HUES6 (cell line): ENCODE measurements around the gene SIGMAR1.

Experiments used
- H3K27ac ChIP-seq: 2 replicates; pipeline ENCODE4 v1.7.0; 2013; ENCODE audit warnings: low read depth, mild to moderate bottlenecking, low read length, inconsistent platforms
- H3K27me3 ChIP-seq: 2 replicates; pipeline ENCODE4 v1.6.1; 2013; ENCODE audit warnings: low read length; ENCODE audit not compliant: control insufficient read depth, insufficient read depth
- H3K36me3 ChIP-seq: 2 replicates; pipeline ENCODE4 v1.6.1; 2013; ENCODE audit warnings: low read length; ENCODE audit not compliant: control insufficient read depth, insufficient read depth
- H3K4me1 ChIP-seq: 2 replicates; pipeline ENCODE4 v1.6.1; 2013; ENCODE audit warnings: low read length; ENCODE audit not compliant: control insufficient read depth, insufficient read depth
- H3K4me3 ChIP-seq: 2 replicates; pipeline ENCODE4 v1.5.1; 2013; ENCODE audit warnings: low read depth, low read length
- H3K9ac ChIP-seq: one replicate; pipeline ENCODE4 v1.6.1; 2013; ENCODE audit warnings: mild to moderate bottlenecking, low read length
- H3K9me3 ChIP-seq: 2 replicates; pipeline ENCODE4 v1.6.1; 2013; ENCODE audit warnings: low read depth, low read length; ENCODE audit not compliant: control insufficient read depth, insufficient read depth

The SIGMAR1 gene

DNA sequence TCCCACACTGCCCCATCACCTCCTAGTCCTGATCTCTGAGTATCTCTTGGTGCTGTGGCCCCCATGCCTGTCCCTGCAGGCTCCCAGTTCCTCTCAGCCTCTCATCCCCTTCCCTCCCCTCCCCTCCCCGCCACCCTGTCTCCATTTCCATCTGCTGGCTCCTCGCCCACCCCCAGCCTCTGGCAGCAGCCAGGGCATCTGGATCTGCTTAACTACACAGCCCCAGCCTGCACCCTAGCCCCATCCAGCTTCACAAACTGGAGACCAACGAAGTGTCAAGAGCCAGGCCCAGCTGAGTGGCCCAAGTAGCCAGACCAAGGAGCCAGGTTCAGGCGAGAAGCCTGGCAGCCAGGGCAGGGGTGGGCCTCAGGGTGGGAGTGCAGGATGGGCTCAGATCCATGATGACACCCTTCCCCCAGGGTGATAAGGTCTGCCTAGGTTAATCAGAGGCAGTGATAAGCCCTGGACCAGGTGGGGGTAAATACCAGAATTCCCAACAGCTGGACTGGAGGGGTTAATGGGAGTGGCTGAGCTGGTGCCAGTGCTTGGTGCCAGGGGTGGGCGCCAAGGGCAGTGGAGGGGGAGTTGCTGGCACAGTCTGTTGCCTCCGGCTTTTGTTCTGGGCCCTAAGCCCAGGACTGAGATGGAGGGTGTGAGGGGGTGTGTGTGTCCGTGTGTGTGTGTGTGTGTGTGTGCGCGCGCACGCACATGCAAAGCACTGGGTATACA is 16.9 kb upstream of the SIGMAR1 start:
- H3K9ac ChIP-seq, result no peak overlapping the region
- peaks cover 30% of the 10 kb centered on the region for H3K4me1 ChIP-seq
- no peak overlapping the region for H3K4me3 ChIP-seq
- no peaks in the 10 kb centered on the region for H3K9me3 ChIP-seq
- no peak overlapping the region for H3K27ac ChIP-seq
- peaks cover 5% of the 10 kb centered on the region for H3K36me3 ChIP-seq
- H3K27me3 ChIP-seq, result no peaks in the 10 kb centered on the region

DNA sequence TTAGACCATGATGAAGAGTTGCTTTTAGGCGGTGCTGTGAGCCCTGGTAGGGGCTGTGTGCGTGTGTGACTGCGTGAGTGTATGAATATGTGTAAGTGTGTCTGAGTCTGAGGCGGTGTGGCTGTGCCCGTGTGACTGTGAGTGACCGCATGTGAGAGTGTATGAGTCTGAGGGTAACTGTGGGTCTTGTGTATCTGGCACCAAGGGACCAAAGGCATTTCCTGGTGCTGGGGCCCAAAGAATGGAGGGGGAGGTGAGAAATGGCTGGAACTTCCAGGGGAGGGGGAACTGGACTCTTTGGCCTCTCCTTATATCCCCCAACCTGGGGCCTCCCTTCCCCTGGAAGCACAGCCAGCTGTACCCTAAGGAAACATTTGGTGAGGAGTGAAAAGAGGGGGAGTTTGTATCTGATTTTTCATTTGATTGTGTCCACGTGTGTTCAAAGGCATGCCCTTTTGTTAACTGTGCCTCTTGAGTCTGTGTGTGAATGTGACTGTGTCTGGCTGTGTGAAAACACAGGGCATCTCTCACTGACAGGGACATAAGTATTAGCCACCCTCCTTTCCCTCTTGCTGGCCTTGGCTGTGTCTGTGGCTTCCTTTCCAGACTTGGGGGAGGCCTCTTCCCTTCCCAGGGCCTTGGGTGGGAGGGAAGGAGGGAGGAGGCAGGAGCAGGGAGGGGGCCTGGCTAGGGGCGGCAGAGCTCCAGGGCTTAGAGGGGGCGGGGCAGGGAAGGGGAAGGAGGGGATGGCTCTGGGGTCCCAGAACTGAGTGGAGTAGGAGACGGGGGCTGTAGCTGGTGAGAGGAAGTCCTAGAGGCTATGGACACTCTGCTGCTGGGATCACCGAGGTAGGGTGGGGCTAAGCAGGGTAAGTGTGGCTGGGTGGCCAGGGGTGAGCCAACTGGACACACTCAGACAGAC is 15.8 kb upstream of the SIGMAR1 start:
- Histone ChIP-seq H3K27ac (no peak overlapping the region), H3K4me1 (peaks cover 30% of the 10 kb centered on the region), H3K27me3 (no peaks in the 10 kb centered on the region), H3K9me3 (no peaks in the 10 kb centered on the region), H3K36me3 (peaks cover 16% of the 10 kb centered on the region), H3K9ac (peak overlapping the region; percentile 23), H3K4me3 (0 out of 2 replicates have a peak overlapping the region, but pooled peaks have one; percentile 27)

DNA sequence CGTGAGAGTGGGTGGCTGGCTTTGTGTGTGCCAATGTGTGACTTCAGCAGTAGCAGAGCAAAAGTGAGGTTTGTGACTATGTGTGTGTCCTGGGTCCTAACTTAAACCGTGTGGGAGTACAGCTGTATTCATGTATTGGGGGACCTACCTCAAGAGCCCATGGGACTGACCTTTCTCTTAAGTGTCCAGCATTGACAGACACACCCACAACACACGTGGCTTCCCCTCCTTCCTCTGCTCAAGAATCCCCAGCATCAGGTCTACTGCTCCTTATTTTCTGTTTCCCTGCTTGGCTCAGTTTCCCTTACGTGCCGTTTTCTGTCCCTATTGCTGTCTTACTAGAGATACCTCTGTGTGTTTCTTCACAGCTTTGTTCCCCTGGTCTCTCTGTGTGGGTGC is 15.0 kb upstream of the SIGMAR1 start:
- no peak overlapping the region for H3K27ac ChIP-seq
- peaks cover 20% of the 10 kb centered on the region for H3K36me3 ChIP-seq
- no peaks in the 10 kb centered on the region for H3K9me3 ChIP-seq
- H3K4me1 ChIP-seq, result peaks cover 35% of the 10 kb centered on the region
- no peak overlapping the region for H3K9ac ChIP-seq
- H3K4me3 ChIP-seq, result peak overlapping the region; percentile 47
- no peaks in the 10 kb centered on the region for H3K27me3 ChIP-seq

DNA sequence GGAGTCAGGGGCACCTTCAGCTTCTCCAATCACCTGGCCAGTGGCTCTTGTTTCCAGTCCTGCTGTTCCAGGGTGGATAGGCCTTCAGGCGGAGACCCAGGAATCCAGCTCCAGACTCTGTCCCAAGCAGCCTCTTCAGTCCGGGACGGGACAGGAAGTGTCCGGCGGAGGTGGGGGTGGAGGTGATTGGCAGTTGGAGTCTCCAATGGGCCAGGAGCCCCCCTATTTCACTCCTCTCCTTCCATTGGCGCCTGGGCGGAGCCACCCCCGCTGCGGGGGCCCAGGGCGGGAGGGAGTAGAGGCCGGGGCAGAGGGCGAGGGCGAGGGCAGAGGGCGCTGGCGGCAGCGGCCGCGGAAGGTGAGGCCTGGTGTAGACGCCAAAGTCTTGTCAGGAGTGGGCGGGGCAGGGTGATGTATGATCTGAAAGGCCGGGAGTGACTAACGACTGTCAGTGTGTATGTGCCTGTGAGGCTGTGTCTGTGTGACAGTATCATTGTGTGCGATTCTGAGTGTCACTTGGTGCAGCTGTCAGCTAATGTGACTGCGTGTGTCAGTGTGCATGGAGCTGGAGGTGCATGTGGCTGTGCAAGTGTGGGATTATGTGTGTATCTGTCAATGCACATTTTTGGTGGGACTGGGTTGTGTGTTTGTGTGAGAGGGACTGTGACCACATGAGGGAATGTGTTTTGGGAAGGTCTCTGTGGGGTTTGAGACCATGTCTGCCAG is 14.5 kb upstream of the SIGMAR1 start, which contains the start of gene IL11RA:
IL11RA (plus strand) TSS at position 310 of the 726 bp plus-strand sequence. CDS start 3,033 bp downstream, outside the sequence.
- Histone ChIP-seq H3K9ac (peak within 1 kb of the TSS; percentile 65), H3K27ac (0 out of 2 replicates have a peak within 1 kb of the TSS, but pooled peaks have one; percentile 29), H3K9me3 (no peaks in the 10 kb centered on the region), H3K36me3 (peaks cover 20% of the 10 kb centered on the region), H3K4me3 (peak within 1 kb of the TSS; percentile 62), H3K27me3 (no peaks in the 10 kb centered on the region), H3K4me1 (peaks cover 41% of the 10 kb centered on the region)

DNA sequence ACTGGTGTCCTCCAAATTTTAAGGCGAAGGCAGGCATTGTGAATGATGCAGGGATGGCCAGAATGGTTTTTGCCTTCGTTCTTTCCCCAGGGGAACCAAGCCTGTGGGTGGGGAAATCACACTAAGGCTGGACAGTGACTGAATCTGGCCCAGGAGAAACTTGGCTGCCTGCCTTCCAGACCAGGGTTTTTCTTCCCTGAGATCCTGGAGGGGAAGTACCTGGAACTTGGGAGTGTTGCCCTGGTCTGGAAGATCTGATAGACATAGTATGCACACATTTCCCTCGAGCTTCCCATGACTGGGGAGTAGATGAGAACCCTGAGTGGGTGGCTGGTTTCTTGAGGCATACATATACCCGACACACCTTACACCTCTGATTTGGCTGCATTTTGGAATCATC is 13.7 kb upstream of the SIGMAR1 start:
- Histone ChIP-seq H3K4me3 (peak overlapping the region; percentile 62), H3K27ac (0 out of 2 replicates have a peak overlapping the region, but pooled peaks have one; percentile 29), H3K27me3 (no peaks in the 10 kb centered on the region), H3K4me1 (peaks cover 41% of the 10 kb centered on the region), H3K9me3 (no peaks in the 10 kb centered on the region), H3K9ac (peak overlapping the region; percentile 65), H3K36me3 (peaks cover 20% of the 10 kb centered on the region)

DNA sequence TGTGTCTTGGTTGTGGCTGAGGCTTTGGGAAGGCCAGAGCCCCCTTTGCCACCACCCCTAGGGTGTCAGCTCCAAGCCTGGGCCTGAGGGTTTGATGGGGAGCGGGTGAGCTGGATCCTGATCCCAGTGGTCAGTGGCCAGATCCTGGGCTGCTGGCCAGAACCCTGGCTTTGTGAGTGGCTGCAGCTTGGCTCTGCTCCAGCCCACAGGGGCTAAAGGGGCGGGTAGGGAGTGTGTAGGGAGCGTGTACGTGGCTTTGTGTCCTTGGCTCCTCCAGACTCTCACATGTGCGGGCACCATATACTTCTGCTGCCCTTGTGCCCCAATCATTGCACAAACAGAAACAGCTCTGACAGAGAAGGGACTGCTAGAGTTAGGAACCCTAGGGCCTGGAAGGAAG is 13.2 kb upstream of the SIGMAR1 start:
- Histone ChIP-seq H3K36me3 (peaks cover 20% of the 10 kb centered on the region), H3K9ac (peak overlapping the region; percentile 24), H3K9me3 (no peaks in the 10 kb centered on the region), H3K27me3 (no peaks in the 10 kb centered on the region), H3K4me1 (peaks cover 46% of the 10 kb centered on the region), H3K27ac (no peak overlapping the region), H3K4me3 (0 out of 2 replicates have a peak overlapping the region, but pooled peaks have one; percentile 62)

DNA sequence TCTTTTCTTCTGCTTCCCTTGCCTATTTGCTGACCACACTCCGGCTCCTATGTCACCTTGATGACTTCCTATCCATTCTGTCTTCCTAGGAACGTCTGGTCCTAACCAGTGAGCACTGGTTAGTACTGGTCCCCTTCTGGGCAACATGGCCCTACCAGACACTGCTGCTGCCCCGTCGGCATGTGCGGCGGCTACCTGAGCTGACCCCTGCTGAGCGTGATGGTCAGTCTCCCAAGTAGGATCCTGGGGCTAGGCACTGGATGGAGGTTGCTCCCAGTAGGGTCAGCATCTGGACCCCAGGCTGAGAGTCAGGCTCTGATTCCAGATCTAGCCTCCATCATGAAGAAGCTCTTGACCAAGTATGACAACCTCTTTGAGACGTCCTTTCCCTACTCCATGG is 11.1 kb upstream of the SIGMAR1 start:
- Histone ChIP-seq H3K4me1 (peaks cover 46% of the 10 kb centered on the region), H3K36me3 (peaks cover 20% of the 10 kb centered on the region), H3K9ac (no peak overlapping the region), H3K4me3 (no peak overlapping the region), H3K27ac (no peak overlapping the region), H3K9me3 (no peaks in the 10 kb centered on the region), H3K27me3 (no peaks in the 10 kb centered on the region)

DNA sequence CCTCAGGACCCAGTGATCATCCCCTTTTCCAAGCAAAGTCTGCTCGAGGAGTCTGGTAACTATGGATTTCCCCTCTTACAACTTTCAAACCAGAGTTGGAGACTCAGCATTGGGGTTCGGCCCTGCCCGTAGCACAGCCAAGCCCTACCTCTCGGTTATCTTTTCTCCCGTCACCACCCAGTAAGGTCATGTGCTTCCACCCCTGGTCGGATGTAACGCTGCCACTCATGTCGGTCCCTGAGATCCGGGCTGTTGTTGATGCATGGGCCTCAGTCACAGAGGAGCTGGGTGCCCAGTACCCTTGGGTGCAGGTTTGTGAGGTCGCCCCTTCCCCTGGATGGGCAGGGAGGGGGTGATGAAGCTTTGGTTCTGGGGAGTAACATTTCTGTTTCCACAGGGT is 10.1 kb upstream of the SIGMAR1 start:
- peak overlapping the region; percentile 84 for H3K9ac ChIP-seq
- H3K27me3 ChIP-seq, result no peaks in the 10 kb centered on the region
- no peak overlapping the region for H3K27ac ChIP-seq
- H3K4me1 ChIP-seq, result peaks cover 36% of the 10 kb centered on the region
- H3K36me3 ChIP-seq, result peaks cover 20% of the 10 kb centered on the region
- peak overlapping the region; percentile 86 for H3K4me3 ChIP-seq
- no peaks in the 10 kb centered on the region for H3K9me3 ChIP-seq

DNA sequence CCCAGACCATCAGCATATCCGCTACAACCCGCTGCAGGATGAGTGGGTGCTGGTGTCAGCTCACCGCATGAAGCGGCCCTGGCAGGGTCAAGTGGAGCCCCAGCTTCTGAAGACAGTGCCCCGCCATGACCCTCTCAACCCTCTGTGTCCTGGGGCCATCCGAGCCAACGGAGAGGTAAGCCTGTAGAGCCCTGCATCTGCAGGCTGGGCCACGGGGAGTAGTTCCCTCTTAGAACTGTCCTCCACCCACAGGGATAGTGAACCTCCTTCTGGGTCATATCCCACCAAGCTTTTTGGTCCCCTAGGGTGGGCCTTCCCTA is 9.5 kb upstream of the SIGMAR1 start:
- H3K4me3 ChIP-seq, result peak overlapping the region; percentile 86
- H3K9me3 ChIP-seq, result no peaks in the 10 kb centered on the region
- peaks cover 30% of the 10 kb centered on the region for H3K4me1 ChIP-seq
- H3K27me3 ChIP-seq, result no peaks in the 10 kb centered on the region
- peak overlapping the region; percentile 84 for H3K9ac ChIP-seq
- peaks cover 20% of the 10 kb centered on the region for H3K36me3 ChIP-seq
- H3K27ac ChIP-seq, result peak overlapping the region; percentile 2; the same call in 1 of the 2 replicates

DNA sequence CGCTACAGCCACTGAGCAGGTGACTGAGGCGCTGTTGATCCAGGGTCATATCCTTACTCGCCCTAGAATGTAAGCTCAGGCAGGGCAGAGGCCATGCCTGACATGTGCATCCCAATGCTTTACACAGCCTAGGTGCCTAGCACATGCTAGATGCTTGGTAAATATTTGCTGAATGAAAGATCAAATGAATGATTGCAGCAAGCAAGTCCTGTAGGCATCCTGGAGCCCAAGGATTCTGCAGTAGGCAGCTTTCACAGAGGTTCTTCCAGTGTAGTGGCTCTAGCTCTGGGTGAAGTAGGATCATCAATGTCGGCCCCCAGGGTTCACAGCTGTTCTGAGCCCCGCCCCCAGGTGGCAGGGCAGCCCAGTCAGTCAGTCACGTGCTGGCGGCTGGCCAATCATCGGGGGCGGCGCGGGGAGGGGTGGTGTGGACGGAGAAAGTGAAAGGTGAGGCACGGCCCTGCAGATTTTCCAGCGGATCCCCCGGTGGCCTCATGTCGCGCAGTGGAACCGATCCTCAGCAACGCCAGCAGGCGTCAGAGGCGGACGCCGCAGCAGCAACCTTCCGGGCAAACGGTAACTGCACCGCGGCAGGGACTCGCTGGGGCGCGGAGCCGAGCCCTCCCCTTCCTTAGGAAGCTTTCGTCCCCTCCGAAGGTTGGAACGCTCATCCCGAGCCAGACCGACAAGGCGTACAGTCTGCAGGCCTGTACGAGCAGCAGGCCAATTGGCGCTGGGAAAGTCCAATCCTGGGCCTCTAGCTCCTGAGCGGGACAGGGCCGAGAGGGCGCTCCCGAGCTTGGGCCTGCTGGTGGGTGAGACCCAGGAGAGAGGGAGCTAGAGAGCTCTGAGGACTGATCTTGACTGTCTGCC is 8.9 kb upstream of the SIGMAR1 start, which contains the start of gene GALT:
GALT (plus strand) TSS at position 465 of the 873 bp plus-strand sequence; CDS start at position 495, 30 bp downstream.
- peak within 1 kb of the TSS; percentile 2; the same call in 1 of the 2 replicates for H3K27ac ChIP-seq
- H3K4me1 ChIP-seq, result peaks cover 27% of the 10 kb centered on the region

More for the DNA sequence above, 8.9 kb upstream of the SIGMAR1 start, which contains the start of gene GALT:
- no peaks in the 10 kb centered on the region for H3K27me3 ChIP-seq
- peaks cover 20% of the 10 kb centered on the region for H3K36me3 ChIP-seq
- no peaks in the 10 kb centered on the region for H3K9me3 ChIP-seq
- H3K9ac ChIP-seq, result peak within 1 kb of the TSS; percentile 84
- H3K4me3 ChIP-seq, result peak within 1 kb of the TSS; percentile 86
